HEK293T (cell line): ENCODE measurements around the gene ECI1.

Experiments used
- CTCF ChIA-PET: fragments of 350-600 bp; formaldehyde crosslinking; extraction: SDS; loops from one replicate; lab custom pipeline; 2021; ENCODE audit warnings: antibody characterized with exemption, inconsistent platforms; lab: Yijun Ruan, JAX
- POLR2A ChIA-PET: fragments of 350-600 bp; formaldehyde crosslinking; extraction: SDS; loops from one replicate; lab custom pipeline; 2020; ENCODE audit warnings: antibody characterized with exemption, inconsistent platforms; lab: Yijun Ruan, JAX
- DNase-seq: peaks from one replicate; pipeline ENCODE4 v3.0.0; 2012; ENCODE audit warnings: mixed read lengths; ENCODE audit errors: extremely low spot score
- ARNT ChIP-seq: fragments of 450-650 bp; IDR thresholded peaks from 2 replicates; pipeline ENCODE4 v1.6.1; 2017; ENCODE audit warnings: mild to moderate bottlenecking
- BHLHE40 ChIP-seq: fragments of 450-650 bp; IDR thresholded peaks from 2 replicates; pipeline ENCODE4 v1.6.1; 2016; ENCODE audit warnings: mild to moderate bottlenecking, moderate library complexity, borderline replicate concordance
- CTBP1 ChIP-seq: fragments of 450-650 bp; IDR thresholded peaks from 2 replicates; pipeline ENCODE4 v1.6.1; 2016; ENCODE audit warnings: borderline replicate concordance
- ELF4 ChIP-seq: fragments of 450-650 bp; IDR thresholded peaks from 2 replicates; pipeline ENCODE4 v1.6.1; 2017; ENCODE audit warnings: antibody characterized with exemption
- FOXA1 ChIP-seq: fragments of 450-650 bp; IDR thresholded peaks from 2 replicates; pipeline ENCODE4 v1.6.1; 2016; ENCODE audit warnings: mild to moderate bottlenecking
- FOXK2 ChIP-seq: fragments of 450-650 bp; IDR thresholded peaks from 2 replicates; pipeline ENCODE4 v1.6.1; 2016; ENCODE audit warnings: mild to moderate bottlenecking
- FOXM1 ChIP-seq: fragments of 450-650 bp; IDR thresholded peaks from 2 replicates; pipeline ENCODE4 v1.6.1; 2017; ENCODE audit warnings: mild to moderate bottlenecking, borderline replicate concordance
- HDGF ChIP-seq: fragments of 450-650 bp; IDR thresholded peaks from 2 replicates; pipeline ENCODE4 v1.6.1; 2017; ENCODE audit warnings: antibody characterized with exemption, borderline replicate concordance
- L3MBTL2 ChIP-seq: fragments of 450-650 bp; conservative IDR thresholded peaks from 2 replicates; pipeline ENCODE4 v1.6.1; 2016; ENCODE audit warnings: mild to moderate bottlenecking
- LEF1 ChIP-seq: fragments of 450-650 bp; IDR thresholded peaks from 2 replicates; pipeline ENCODE4 v1.6.1; 2017; ENCODE audit warnings: mild to moderate bottlenecking, borderline replicate concordance
- NFRKB ChIP-seq: fragments of 450-650 bp; IDR thresholded peaks from 2 replicates; pipeline ENCODE4 v1.6.1; 2016; ENCODE audit warnings: mild to moderate bottlenecking, moderate library complexity
- PKNOX1 ChIP-seq: fragments of 450-650 bp; IDR thresholded peaks from 2 replicates; pipeline ENCODE4 v1.6.1; 2016
- SP1 ChIP-seq: fragments of 450-650 bp; IDR thresholded peaks from 2 replicates; pipeline ENCODE4 v1.6.1; 2017
- SUZ12 ChIP-seq: fragments of 450-650 bp; IDR thresholded peaks from 2 replicates; pipeline ENCODE4 v1.6.1; 2016; ENCODE audit warnings: mild to moderate bottlenecking
- TARDBP ChIP-seq: fragments of 450-650 bp; IDR thresholded peaks from 2 replicates; pipeline ENCODE4 v1.6.1; 2016
- ZNF384 ChIP-seq: fragments of 450-650 bp; IDR thresholded peaks from 2 replicates; pipeline ENCODE4 v1.6.1; 2016

Gene ECI1

GRCh38 chr16:2198283-2198682, 53.1 kb downstream of the ECI1 start:
- no peak for TF ChIP-seq PKNOX1
- no peak for TF ChIP-seq NFRKB
- TF ChIP-seq HDGF = no peak
- TF ChIP-seq SP1 = no peak
- no peak for TF ChIP-seq ZNF384
- TF ChIP-seq BHLHE40 = no peak
- no peak for TF ChIP-seq FOXK2
- no peak for TF ChIP-seq TARDBP
- TF ChIP-seq CTBP1 = no peak
- TF ChIP-seq LEF1 = no peak
- ChIA-PET POLR2A (interaction anchor here (1.2 to 1.8 kb wide), 2 partner anchors 11 to 17 kb away, joined by 3 to 4 read pairs; no protein-coding TSS in a partner anchor), CTCF (no interaction called here)
- no peak for DNase-seq

- TF ChIP-seq PKNOX1 = no peak
- no peak for TF ChIP-seq CTBP1
- no peak for TF ChIP-seq BHLHE40
- CTCF ChIA-PET = no interaction called here
- no peak for DNase-seq
- POLR2A ChIA-PET = interaction anchor here (1.2 to 3.3 kb wide), 2 partner anchors 12 to 53 kb away, joined by 3 to 27 read pairs; partner anchors contain the start of gene ECI1
Measured at GRCh38 chr16:2197765-2198164, 53.6 kb downstream of the ECI1 start.

- no peak for DNase-seq
- no peak for TF ChIP-seq CTBP1
- no peak for TF ChIP-seq ARNT
- no peak for TF ChIP-seq ELF4
- TF ChIP-seq FOXA1 = no peak
- no peak for TF ChIP-seq NFRKB
- no peak for TF ChIP-seq TARDBP
- no peak for TF ChIP-seq PKNOX1
- no peak for TF ChIP-seq ZNF384
- TF ChIP-seq SP1 = no peak
- TF ChIP-seq FOXM1 = no peak
- no peak for TF ChIP-seq LEF1
- no peak for TF ChIP-seq BHLHE40
- no peak for TF ChIP-seq SUZ12
- TF ChIP-seq FOXK2 = no peak
- no peak for TF ChIP-seq L3MBTL2
- no peak for TF ChIP-seq HDGF
- ChIA-PET POLR2A (interaction anchor here (0.6 to 3.3 kb wide), 2 partner anchors 8 to 54 kb away, joined by 4 to 27 read pairs; partner anchors contain the start of genes ECI1 and MLST8), CTCF (no interaction called here)
Measured at GRCh38 chr16:2196981-2197511, 54.3 kb downstream of the ECI1 start.

GRCh38 chr16:2196162-2196980, 55.0 kb downstream of the ECI1 start, which contains the start of gene CASKIN1:
CASKIN1 (minus strand) TSS chr16:2196605; CDS start chr16:2196432, 173 bp downstream.
- peak; percentile 50 for DNase-seq
- TF ChIP-seq TARDBP (no peak), ELF4 (no peak), NFRKB (no peak), SP1 (no peak)
- ChIA-PET CTCF (no interaction called here), POLR2A (interaction anchor here (0.6 to 3.3 kb wide), 4 partner anchors 9 to 55 kb away, joined by 3 to 27 read pairs (median 8); partner anchors contain the start of genes ECI1 and MLST8)

GRCh38 chr16:2195322-2196161, 55.8 kb downstream of the ECI1 start:
- TF ChIP-seq HDGF (no peak), NFRKB (no peak), L3MBTL2 (no peak), LEF1 (no peak), PKNOX1 (no peak), SUZ12 (no peak), BHLHE40 (no peak), SP1 (no peak), FOXA1 (no peak), TARDBP (no peak), ELF4 (no peak), CTBP1 (no peak), ZNF384 (no peak), FOXM1 (no peak), FOXK2 (no peak), ARNT (no peak)
- ChIA-PET POLR2A (interaction anchor here (1.0 to 3.3 kb wide), 7 partner anchors 8 to 55 kb away, joined by 3 to 27 read pairs (median 12); partner anchors contain the start of genes ECI1, MLST8, PGP and TRAF7), CTCF (interaction anchor here (1.3 to 1.4 kb wide), 2 partner anchors 55 to 56 kb away, joined by 3 to 8 read pairs; partner anchors contain the start of gene ECI1)
- DNase-seq = no peak
